GOT3 (cell line): ENCODE measurements around the gene CARD18.
"Not testable (repeated sequence)": the region's sequence is repeated elsewhere in the genome, so short reads cannot be mapped to it uniquely, and the experiment has no call there.

Experiments
- DNase-seq: peaks from one replicate; lab custom pipeline; 2025; ENCODE audit warnings: mixed read lengths; lab: John Stamatoyannopoulos, UW

The CARD18 gene

DNA sequence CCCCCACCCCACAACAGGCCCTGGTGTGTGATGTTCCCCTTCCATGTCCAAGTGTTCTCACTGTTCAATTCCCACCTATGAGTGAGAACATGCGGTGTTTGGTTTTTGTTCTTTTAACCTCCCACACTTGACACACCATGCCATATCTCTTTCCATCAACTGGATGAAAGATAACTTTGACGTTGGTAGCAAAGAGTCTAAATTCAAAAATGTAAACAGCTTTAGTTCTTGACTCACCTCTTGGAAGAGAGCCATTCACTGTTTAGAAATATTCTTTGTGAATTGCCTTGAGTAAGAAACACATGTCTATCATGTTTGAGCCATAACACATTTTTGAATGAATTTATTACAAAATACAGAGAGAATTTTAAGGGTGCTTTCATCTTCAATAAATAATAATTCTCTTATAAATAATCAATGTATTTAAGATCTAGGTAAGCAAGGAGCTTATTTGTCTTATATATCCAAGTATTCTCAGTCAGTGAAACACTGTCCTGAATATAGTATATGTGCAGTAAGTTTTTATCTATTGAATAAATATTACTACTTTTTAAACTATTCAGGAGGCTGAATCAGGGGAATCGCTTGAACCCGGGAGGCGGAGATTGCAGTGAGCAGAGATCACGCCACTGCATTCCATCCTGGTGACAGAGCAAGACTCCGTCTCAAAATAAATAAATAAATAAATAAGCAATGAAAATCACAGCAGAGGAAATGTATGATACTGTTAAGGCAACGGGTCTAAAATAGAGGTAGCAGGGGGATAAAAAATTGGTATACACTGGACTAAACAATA lies 6.7 kb downstream of the CARD18 start:
- no peak for DNase-seq

DNA sequence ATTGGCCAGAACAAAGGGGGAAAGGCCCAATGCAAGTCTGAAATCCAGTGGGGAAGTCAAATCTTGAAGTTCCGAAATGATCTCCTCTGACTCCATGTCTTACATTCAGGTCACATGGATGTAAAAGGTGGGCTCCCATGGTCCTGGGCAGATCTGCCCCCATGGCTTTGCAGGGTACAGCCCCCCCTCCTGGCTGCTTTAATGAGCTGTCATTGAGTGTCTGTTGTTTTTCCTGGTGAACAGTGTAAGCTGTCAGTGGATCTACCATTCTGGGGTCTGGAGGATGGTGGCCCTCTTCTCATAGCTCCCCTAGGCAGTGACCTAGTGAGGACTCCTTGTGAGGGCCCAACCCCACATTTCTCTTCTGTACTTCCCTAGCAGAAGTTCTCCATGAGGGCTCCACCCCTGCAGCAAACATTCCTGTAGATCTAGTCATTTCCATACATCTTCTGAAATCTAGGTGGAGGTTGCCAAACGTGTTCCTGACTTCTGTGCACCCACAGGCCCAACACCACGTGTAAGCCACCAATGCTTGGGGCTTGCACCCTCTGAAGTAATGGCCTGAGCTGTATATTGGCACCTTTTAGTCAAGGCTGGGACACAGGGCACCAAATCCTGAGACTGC lies 9.3 kb downstream of the CARD18 start:
- no peak for DNase-seq

DNA sequence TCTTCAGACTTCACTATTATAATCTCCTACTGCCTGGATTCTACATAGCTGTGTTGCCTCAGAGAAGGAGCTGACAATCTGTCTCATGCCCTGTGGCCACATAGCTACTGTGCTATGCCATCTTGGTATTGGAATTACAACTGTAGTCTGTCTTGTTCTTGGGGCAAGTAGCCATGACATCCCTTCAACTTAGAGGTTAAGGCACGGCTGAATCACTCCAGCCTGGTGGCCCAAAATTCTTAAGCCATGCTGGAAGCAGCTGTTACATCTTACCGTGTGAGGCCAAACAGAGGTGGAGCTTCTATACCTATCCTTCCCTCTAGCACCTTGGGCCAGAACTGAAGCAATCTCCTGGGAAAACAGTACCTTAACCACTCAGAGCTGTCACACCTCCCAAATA lies 14.8 kb downstream of the CARD18 start:
- DNase-seq, result no peak

- DNase-seq, result no peak
Observed at GRCh38 chr11:105111145-105111944, 28.2 kb downstream of the CARD18 start.

DNA sequence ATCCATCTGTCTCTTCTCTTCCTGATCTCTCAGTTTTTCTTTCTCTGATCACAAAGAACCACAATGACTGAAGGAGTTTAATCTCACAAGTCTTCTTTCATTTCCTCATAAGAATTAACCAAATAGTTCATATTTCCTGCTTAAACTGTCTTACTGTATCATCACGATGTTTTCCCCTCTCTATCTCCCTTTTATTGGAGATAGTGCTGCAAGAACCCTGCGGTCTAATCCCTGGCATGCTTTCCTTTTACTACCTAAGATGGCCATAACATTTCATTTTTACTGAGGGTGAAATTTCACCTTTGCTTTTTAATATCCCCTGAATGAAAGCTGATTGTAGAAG lies 28.9 kb downstream of the CARD18 start:
- no peak for DNase-seq

DNA sequence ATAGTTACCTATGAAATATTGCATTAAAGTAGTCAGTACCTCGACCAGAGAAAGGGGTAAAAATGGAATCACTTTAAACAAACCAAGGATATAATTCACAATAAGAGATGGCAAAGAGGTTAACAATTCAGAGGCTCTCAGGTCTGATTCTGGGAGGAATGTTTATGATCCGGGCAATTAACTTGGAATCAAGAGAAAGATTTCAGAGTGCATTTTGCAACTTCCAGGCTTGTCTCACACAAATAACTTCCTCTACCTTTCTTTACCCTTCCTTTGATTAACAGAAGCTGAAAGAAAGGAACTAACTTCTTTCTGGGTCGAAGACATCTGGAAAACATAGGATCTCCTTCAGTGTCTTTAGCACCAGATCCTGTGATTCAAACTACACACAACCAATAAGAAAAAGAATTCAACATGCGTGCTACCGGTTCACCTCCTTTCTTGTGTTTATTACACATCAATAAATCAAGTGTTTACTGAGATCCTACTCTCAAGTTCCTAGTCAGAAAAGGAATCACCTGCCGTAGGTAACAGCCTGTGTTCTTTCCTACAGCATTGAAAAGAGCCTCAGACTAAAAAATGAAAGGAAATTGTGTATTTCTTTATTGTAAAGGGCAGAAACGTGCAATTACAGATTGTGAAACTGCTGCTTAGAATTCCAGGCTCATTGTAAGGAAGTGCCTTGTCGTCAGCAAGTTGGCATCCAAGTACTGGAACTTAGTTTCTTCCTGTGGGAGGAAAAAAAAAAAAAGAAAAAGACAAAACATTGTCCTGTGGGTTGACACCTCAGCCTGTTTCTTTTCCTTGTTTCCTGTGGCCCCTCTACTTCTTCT lies 29.5 kb downstream of the CARD18 start:
- no peak for DNase-seq

DNA sequence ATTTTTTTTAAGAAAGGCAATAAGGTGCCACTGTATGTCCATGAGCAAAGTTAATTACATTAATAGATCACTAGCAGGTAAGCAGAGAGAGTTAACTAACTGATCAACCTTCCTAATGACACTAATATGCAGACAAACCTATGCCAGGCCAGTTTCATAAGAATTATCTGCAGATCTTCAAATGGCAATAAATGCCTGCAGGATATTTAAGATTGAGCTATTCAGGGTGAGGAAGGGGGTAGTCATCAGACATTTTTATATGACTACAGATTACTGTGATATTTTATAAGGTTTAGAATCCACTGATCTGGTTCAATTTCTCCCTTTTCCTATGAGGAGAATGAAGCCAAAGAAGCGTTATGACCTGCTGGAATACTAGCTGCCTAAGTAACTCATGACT lies 30.2 kb downstream of the CARD18 start:
- no peak for DNase-seq

- DNase-seq, result no peak
Observed at GRCh38 chr11:105108247-105108646, 31.3 kb downstream of the CARD18 start.

GRCh38 chr11:105107226-105107825 lies 32.2 kb downstream of the CARD18 start:
- not testable (repeated sequence) for DNase-seq

DNA sequence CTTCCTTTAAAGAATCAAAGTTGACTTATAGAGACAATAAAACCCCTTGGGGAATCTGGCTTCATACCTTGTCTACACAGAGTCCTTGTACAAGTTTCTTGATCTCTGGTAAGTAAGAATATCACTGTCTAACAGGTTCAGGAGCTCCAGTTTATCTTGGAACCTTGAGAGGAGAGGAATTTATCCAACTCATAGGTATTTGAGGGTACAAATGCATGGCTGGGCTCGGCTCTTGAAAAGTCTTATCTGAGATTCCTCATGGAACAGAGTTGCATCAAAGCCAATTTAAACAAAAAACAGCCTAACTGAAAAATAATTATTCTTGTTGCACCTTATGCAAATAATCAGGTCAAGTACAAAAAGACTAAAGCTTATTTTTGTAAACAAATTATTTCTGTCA lies 33.4 kb downstream of the CARD18 start:
- DNase-seq, result no peak

DNA sequence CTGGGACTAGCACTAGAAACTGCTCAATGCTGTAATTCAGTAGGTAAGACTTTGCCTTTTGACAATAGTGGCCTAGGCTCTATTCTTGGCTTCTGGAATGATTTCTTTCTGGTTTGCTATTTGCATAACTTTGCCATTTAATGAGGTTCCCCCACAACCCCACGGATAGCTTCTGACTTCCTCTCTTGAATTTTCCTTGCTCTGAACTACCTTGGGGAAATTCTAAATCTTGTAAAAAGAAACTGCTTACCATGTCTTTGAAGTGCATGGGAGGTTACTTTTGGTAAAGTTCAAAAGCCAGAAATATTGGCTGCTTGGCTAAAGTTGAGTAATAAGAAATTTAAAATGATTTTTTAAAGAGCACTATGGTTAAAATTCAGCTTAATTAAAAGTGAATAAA lies 35.3 kb downstream of the CARD18 start:
- no peak for DNase-seq

GRCh38 chr11:105103336-105103735 lies 36.2 kb downstream of the CARD18 start:
- no peak for DNase-seq

DNA sequence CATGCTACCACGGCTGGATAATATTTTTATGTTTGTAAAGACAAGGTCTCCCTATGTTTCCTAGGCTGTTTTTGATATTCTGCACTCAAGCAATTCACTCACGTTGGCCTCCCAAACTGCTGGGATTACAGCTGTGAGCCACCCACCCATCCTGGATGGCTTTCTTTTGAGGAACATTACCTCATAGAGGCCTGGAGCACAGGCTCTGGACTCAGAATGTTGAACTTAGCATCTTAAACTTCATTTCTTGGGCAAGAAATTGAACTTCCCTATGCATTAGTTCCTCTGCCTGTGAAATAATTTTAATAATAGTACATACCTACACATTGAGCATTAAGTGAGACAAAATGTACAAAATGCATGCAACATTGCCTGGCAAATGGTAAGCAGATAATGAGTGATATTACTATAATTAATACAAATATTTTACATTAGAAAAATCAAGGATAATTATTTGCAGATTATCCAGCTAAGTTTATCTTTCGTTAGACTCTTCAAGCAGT lies 37.4 kb downstream of the CARD18 start:
- DNase-seq, result not testable (repeated sequence)

DNA sequence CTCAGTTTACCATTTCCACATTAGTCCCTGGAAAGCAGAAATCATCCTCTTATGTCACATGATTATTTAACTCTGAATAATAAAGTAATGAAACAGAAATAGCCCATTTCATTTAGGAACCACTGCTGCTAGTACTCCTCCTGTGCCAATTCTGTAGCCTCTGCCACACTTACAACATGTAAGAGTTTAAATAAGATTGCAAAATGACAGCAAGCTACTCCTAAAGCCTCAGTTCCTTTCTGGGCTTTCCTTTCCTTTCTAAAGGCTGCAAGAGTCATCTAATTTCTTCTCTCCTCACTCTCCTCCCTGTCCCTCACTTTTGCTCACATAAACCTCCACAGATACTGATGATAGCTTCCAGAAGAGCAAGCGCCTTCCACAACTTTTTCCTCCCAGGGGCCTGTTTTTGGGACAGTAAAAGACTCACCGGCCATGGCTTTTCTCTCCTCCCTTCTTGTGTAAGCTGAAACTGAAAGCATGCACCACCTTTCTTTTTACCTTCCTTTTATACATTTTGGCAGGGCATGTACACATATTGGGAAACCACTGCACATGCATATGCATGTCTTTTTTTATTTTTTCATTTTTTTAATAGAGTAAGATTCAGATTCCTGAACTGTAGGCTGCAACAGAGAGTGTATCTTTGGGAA lies 38.5 kb downstream of the CARD18 start:
- no peak for DNase-seq

- DNase-seq, result no peak
Observed at GRCh38 chr11:105100206-105100605, 39.4 kb downstream of the CARD18 start.

DNA sequence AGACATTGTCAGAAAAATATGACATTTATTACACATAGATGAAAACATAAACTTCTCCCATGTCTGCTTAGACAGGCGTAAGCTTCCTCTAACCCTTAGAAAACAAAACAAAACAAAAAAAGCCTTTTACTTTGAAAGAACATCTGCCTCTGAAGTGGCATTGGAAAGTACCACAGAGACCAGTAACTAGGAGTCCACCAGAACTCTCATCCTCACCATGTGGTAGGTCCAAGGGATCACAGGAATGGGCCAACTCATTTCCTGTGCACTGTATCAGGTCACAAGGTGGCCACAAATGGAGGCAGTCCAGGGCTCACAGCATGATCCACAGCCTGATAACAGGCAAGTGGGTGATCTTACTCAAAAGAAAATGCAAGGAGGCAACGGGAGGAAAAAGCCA lies 40.0 kb downstream of the CARD18 start:
- DNase-seq, result not testable (repeated sequence)

DNA sequence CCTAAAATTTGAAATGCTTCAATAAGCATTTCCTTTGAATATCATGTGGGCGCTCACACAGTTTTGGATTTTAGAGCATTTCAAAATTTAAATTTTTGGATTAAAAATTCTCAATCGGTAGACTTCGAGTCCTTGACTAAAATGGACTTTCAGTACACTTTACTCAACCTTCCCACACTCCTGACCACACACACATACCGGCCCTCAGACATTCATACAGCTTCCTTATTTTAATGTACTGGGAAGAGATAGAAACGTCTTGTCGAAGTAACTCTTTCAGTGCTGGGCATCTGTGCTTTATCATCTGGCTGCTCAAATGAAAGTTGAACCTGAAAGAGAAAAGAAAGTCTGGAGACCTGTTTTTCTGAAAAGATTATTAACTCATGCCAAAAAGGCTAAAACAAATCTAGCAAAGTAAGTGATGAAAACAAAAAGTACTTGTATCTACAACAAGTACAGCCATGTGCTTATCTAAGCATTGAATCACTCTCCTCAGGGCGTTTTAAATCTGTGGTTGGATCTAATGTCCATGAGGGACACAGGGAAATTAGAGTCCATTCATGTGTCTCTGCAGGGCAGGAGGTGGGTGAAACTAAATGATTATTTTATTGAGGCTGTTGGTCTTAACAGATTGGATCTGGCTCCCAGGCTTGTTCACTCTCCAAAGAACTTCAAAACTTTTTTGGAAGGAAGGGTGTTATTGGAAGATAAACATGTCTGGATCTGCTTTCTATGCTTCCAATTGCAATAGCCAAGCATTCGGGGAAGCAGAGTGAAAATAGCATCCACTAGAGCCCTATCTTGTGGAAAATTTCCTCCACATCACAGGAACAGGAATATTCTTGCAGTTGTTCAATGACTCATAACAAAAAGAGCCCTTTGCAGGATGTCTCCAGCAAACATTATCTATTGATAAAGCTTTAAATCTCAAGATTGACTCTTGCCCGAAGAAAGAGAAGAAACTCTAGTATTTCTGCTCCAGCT lies 47.0 kb downstream of the CARD18 start:
- no peak for DNase-seq
